GM12891 (cell line): Measurements from ENCODE around the gene SMAD6.

ENCODE experiments used
- PAX5 ChIP-seq: IDR thresholded peaks from 2 replicates; pipeline ENCODE4 v1.6.1; 2011; ENCODE audit warnings: low read length, moderate library complexity, mild to moderate bottlenecking; ENCODE audit not compliant: insufficient read depth, severe bottlenecking
- POLR2A ChIP-seq: IDR thresholded peaks from 2 replicates; pipeline ENCODE4 v1.6.1; 2011; ENCODE audit warnings: low read depth, low read length, control low read depth
- POLR2AphosphoS5 ChIP-seq: IDR thresholded peaks from 2 replicates; pipeline ENCODE4 v1.6.1; 2011; ENCODE audit warnings: low read depth, low read length, control low read depth
- SPI1 ChIP-seq: IDR thresholded peaks from 2 replicates; pipeline ENCODE4 v1.6.1; 2011; ENCODE audit warnings: low read depth, low read length, control low read depth

DNA sequence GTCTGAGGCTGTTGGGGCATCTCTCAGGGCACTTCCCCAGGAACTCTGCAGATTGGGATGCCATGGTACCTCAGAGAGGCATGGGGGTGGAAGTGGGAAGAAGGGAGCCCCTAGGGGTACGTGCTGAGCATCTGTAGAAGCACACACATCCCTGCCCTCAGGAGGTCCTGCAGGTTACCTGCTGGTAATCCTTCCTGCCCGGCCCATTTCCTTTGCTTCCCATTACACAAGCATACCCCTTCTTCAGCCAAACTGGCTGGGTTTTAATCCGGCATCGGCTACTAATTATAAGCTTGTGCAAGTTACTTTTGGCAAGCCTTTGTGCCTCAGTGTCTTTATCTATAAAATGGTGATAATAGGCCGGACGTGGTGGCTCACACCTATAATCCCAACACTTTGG, 3.1 kb upstream of the SMAD6 start:
- TF ChIP-seq POLR2A (no peak), POLR2AphosphoS5 (no peak), PAX5 (no peak), SPI1 (no peak)
